Activated CD4-positive, alpha-beta T cell treated with anti-CD3 and anti-CD28 coated beads, Interleukin-2, amount 10 ng/mL, durations not matched to agents 7 days and 5 days (primary cell): ENCODE results near the gene ABCE1. TPM values are rescaled to one million over a fixed set of nuclear protein-coding genes. Genes with fewer than 3 reads are reported as not detected.

Source experiments
- CTCF ChIA-PET: fragments of 350-600 bp; sonication (Branson Sonifier 250); formaldehyde crosslinking; loops from one replicate; lab custom pipeline; 2021; ENCODE audit warnings: antibody characterized with exemption; lab: Charles Lee
- POLR2A ChIA-PET: fragments of 350-600 bp; sonication (Branson Sonifier 250); formaldehyde crosslinking; loops from one replicate; lab custom pipeline; 2021; ENCODE audit warnings: antibody characterized with exemption; lab: Charles Lee
- DNase-seq: peaks from one replicate; pipeline ENCODE4 v3.0.0-alpha.2; 2020
- H3K27ac Mint-ChIP-seq: one replicate; pipeline ENCODE4 v1.8.0; 2021; ENCODE audit warnings: mild to moderate bottlenecking, moderate library complexity, mixed read lengths
- H3K27me3 Mint-ChIP-seq: one replicate; pipeline ENCODE4 v1.8.0; 2021; ENCODE audit warnings: mixed read lengths
- H3K36me3 Mint-ChIP-seq: one replicate; pipeline ENCODE4 v1.8.0; 2021; ENCODE audit warnings: low read depth, mixed read lengths
- H3K4me1 Mint-ChIP-seq: one replicate; pipeline ENCODE4 v1.8.0; 2021; ENCODE audit warnings: mixed read lengths
- H3K4me3 Mint-ChIP-seq: one replicate; pipeline ENCODE4 v1.8.0; 2021; ENCODE audit warnings: mild to moderate bottlenecking, moderate library complexity, mixed read lengths
- H3K9me3 Mint-ChIP-seq: one replicate; pipeline ENCODE4 v1.8.0; 2021; ENCODE audit warnings: mixed read lengths
- total RNA-seq, 2 experiments: library from RNA; stranded (reverse); gene quantifications; one replicate each; pipeline ENCODE4 v1.2.3, GENCODE V29; 2021

ABCE1 gene
- total RNA-seq: 10 to 100 TPM; 62.1 to 72.3 TPM

DNA sequence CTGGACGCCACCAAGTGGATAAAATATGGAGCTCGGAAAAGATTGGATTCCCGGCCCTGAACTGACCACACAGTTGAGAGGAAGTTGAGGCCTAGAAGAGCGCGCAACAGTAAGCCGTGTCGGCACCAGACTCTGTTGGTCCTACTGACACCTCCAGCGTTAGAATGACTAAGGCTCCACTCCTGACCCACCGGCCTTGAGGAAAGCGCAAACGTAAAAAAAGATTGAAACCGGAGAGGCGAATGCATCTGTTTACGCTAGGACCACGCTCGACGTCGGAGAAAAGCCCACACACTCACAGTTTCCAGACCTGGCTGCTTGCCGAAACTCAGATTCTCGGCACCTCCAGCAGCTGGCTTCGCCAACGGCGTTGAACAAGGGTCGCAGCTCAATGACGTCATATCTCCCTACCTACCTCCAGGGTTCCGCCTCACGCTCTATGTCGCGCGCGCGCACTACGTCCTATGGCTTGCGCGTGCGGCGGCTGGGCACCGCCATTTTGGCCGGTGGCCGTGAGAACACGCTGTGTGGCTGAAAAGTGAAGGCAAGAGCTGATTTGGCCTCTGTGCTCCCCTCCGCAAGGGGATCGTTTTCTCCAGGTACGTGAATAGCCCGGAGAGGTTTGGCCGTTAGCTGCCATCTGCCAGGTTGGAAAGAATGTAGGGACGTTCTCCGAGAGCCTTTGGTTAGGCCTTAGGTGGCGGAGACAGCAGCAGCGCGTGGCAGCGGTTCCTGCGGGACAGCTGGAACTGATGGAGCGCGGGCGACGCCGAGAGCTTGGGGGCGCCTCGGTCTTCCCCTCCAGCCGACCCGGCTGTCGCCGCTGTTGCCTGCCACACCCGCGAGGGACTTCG is at the start of gene ABCE1, which contains the start of gene ANAPC10:
TSS of gene ABCE1 (plus strand) at position 491 of the 854 bp plus-strand sequence. CDS start 6,102 bp downstream, outside the sequence.
TSS of gene ANAPC10 (minus strand) at position 376 of the 854 bp plus-strand sequence. CDS start 2,097 bp downstream, outside the sequence.
- Mint-ChIP-seq H3K27ac (peak within 1 kb of the TSS; percentile 98), H3K4me1 (peaks cover 30% of the 10 kb centered on the region), H3K27me3 (no peaks in the 10 kb centered on the region), H3K36me3 (peaks cover 28% of the 10 kb centered on the region), H3K9me3 (peaks cover 5% of the 10 kb centered on the region), H3K4me3 (peak within 1 kb of the TSS; percentile 94)
- peak; percentile 97 for DNase-seq
- ChIA-PET CTCF (interaction anchor here (0.6 to 2.4 kb wide), 7 partner anchors 11 to 166 kb away, joined by 3 to 13 read pairs (median 5); no protein-coding TSS in a partner anchor), POLR2A (interaction anchor here (0.7 kb wide), 1 partner anchor 487 kb away, joined by 3 read pairs; no protein-coding TSS in a partner anchor)

DNA sequence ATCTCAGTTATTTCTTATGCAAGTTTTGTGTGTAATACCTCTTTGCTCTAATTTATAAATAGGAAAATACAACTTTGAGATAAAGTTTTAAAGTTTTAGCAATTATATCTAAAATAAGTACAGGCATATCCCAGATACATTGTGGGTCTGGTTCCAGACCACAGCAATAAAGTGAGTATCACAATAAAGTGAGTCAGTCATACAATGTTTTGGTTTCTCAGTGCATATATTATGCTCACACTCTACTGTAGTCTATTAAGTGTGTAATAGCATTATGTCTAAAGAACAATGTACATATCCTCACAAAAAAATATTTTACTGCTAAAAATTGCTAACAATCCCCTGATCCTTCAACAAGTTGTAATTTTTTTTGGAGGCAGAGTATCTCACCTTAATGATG is 49.3 kb upstream of the ABCE1 start:
- POLR2A ChIA-PET: no interaction called here
- Mint-ChIP-seq H3K27ac (no peak overlapping the region), H3K4me1 (no peaks in the 10 kb centered on the region), H3K4me3 (no peak overlapping the region), H3K9me3 (no peaks in the 10 kb centered on the region), H3K27me3 (no peaks in the 10 kb centered on the region), H3K36me3 (peaks cover 13% of the 10 kb centered on the region)
- no peak for DNase-seq
- CTCF ChIA-PET: interaction anchor here (0.6 kb wide), 1 partner anchor 20 kb away, joined by 3 read pairs; no protein-coding TSS in a partner anchor

- no peaks in the 10 kb centered on the region for H3K9me3 Mint-ChIP-seq
- H3K27me3 Mint-ChIP-seq: no peaks in the 10 kb centered on the region
- CTCF ChIA-PET: interaction anchor here (0.6 kb wide), 1 partner anchor 20 kb away, joined by 3 read pairs; no protein-coding TSS in a partner anchor
- H3K4me3 Mint-ChIP-seq: no peak overlapping the region
- no peaks in the 10 kb centered on the region for H3K4me1 Mint-ChIP-seq
- H3K27ac Mint-ChIP-seq: no peak overlapping the region
- POLR2A ChIA-PET: no interaction called here
- no peak for DNase-seq
- peaks cover 13% of the 10 kb centered on the region for H3K36me3 Mint-ChIP-seq
These were observed 48.9 kb upstream of the ABCE1 start for GRCh38 chr4:145049241-145049640.

- no peak for DNase-seq
- no peak overlapping the region for H3K27ac Mint-ChIP-seq
- H3K4me1 Mint-ChIP-seq: peaks cover 23% of the 10 kb centered on the region
- ChIA-PET POLR2A (no interaction called here), CTCF (interaction anchor here (0.5 kb wide), 1 partner anchor 485 kb away, joined by 3 read pairs; no protein-coding TSS in a partner anchor)
- no peak overlapping the region for H3K4me3 Mint-ChIP-seq
- H3K27me3 Mint-ChIP-seq: no peaks in the 10 kb centered on the region
- no peaks in the 10 kb centered on the region for H3K9me3 Mint-ChIP-seq
- H3K36me3 Mint-ChIP-seq: peaks cover 10% of the 10 kb centered on the region
These were observed 42.4 kb upstream of the ABCE1 start for GRCh38 chr4:145055533-145056257.

DNA sequence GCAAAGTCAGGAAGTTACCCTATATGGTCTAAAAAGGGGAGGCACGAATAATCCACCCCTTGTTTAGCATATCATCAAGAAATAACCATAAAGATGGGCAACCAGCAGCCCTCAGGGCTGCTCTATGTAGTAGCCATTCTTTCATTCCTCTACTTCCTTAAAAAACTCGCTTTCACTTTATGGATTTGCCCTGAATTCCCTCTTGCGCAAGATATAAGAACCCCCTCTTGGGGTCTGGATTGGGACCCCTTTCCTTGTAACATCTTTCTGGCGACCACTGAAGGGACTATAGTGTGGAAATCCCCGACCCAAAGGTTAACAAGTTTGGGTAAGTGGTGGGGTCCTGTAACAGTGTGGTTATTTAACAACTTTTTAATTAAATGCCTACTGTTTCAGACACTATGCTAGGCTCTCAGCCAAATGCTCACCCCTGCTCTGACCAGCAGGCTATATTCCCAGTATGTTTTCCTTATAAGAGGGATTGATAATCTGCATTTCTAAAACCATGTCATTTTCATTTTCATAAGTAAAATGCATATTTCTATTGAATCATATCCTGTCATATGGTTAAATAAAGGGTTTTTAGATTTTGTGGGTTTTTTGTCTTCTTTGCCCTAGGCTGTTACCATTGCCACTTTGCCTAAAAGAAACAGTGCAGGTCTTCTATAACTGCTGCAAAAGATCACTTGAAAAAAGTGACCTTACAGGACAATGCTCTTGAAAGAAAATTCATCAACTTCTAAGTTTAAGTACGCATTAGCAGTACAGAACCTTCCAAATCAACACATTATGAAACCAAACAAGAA is 41.6 kb upstream of the ABCE1 start:
- Mint-ChIP-seq H3K4me1 (peaks cover 26% of the 10 kb centered on the region), H3K27me3 (no peaks in the 10 kb centered on the region), H3K27ac (no peak overlapping the region), H3K36me3 (peaks cover 5% of the 10 kb centered on the region), H3K9me3 (no peaks in the 10 kb centered on the region), H3K4me3 (no peak overlapping the region)
- ChIA-PET POLR2A (no interaction called here), CTCF (interaction anchor here (0.5 kb wide), 1 partner anchor 486 kb away, joined by 3 read pairs; no protein-coding TSS in a partner anchor)
- no peak for DNase-seq

- ChIA-PET POLR2A (interaction anchor here (0.7 kb wide), 1 partner anchor 427 kb away, joined by 3 read pairs; no protein-coding TSS in a partner anchor), CTCF (no interaction called here)
- H3K27me3 Mint-ChIP-seq: no peaks in the 10 kb centered on the region
These were observed 39.9 kb upstream of the ABCE1 start for GRCh38 chr4:145058256-145058655.

DNA sequence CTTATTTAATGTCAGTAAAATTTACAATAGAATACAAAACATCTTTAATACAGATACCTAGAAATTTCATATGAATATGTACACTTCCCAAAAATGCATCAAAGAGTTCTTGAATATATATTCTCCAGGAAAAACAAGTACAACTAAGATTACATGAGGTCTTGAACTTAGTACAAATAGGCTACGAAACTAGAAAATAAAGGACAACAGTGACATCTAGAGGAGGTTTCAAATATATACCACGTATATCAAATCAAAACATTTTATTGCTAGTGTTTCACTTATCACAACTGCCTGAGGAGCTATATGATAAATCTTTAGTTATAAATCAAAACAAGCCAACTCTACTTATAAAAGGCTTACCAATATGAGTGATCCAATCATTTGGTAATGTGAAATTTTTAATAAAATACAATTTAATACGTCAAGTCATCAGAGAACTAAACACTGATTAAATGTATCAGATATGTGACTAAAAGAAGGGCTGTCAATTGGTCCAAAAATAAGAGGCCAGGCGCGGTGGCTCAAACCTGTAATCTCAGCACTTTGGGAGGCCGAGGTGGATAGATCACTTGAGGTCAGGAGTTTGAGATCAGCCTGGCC is 36.7 kb upstream of the ABCE1 start:
- no peak overlapping the region for H3K27ac Mint-ChIP-seq
- H3K36me3 Mint-ChIP-seq: peaks cover 5% of the 10 kb centered on the region
- ChIA-PET POLR2A (no interaction called here), CTCF (interaction anchor here (0.6 to 1.6 kb wide), 4 partner anchors 11 to 404 kb away, joined by 3 read pairs; no protein-coding TSS in a partner anchor)
- H3K9me3 Mint-ChIP-seq: no peaks in the 10 kb centered on the region
- H3K4me3 Mint-ChIP-seq: no peak overlapping the region
- no peak for DNase-seq
- peaks cover 23% of the 10 kb centered on the region for H3K4me1 Mint-ChIP-seq
- no peaks in the 10 kb centered on the region for H3K27me3 Mint-ChIP-seq

More at GRCh38 chr4:145058256-145058655, 39.9 kb upstream of the ABCE1 start:
- Mint-ChIP-seq H3K27ac (no peak overlapping the region), H3K36me3 (peaks cover 8% of the 10 kb centered on the region), H3K4me3 (no peak overlapping the region), H3K4me1 (peaks cover 26% of the 10 kb centered on the region), H3K9me3 (no peaks in the 10 kb centered on the region)
- DNase-seq: no peak

GRCh38 chr4:145066063-145066501 is 32.0 kb upstream of the ABCE1 start:
- Mint-ChIP-seq H3K27ac (no peak overlapping the region), H3K4me3 (no peak overlapping the region), H3K36me3 (peaks cover 13% of the 10 kb centered on the region), H3K9me3 (no peaks in the 10 kb centered on the region), H3K27me3 (no peaks in the 10 kb centered on the region), H3K4me1 (peaks cover 10% of the 10 kb centered on the region)
- DNase-seq: no peak
- CTCF ChIA-PET: interaction anchor here (0.9 kb wide), 1 partner anchor 10 kb away, joined by 3 read pairs; no protein-coding TSS in a partner anchor
- POLR2A ChIA-PET: no interaction called here

DNA sequence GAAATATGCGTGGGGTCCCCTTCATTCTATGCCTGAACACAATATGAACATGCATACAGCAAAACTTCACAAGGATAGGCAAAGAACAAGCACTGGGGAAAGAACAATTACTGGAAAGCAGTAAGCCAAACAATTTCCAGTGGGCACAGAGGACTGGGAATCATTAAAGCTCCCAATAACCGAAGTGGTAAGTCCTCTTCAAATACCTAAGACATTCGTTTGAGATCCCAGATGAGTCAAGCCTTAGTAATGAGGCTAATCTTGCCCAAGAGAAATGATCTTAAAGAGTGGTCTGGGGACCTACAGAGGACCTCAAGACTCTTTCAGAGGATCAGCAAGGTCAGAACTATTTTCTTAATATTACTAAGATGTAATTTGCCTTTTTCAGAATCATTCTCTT is 28.8 kb upstream of the ABCE1 start:
- CTCF ChIA-PET: no interaction called here
- Mint-ChIP-seq H3K4me1 (peaks cover 7% of the 10 kb centered on the region), H3K4me3 (no peak overlapping the region)

DNA sequence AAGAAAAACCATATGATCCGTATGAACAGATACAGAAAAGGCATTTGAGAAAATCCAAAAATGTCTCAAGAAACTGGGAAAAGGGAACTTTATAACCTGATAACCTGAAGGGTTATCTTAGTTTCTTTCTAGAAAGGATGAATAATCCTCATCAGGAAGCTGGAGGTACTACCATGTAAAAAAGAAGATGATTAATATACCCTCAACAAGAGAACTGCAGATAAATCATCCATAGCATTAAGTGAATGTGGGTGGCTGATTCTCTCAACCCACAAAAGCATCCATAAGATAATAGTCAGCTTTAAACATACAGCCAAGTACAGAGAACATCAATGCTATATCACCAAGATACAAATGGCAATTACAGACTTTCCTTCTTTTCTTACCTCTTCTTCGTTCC is 26.6 kb upstream of the ABCE1 start:
- no peak overlapping the region for H3K4me3 Mint-ChIP-seq
- DNase-seq: no peak
- ChIA-PET POLR2A (no interaction called here), CTCF (interaction anchor here (0.9 kb wide), 1 partner anchor 315 kb away, joined by 3 read pairs; no protein-coding TSS in a partner anchor)
- H3K4me1 Mint-ChIP-seq: peaks cover 13% of the 10 kb centered on the region
- no peaks in the 10 kb centered on the region for H3K9me3 Mint-ChIP-seq
- peaks cover 16% of the 10 kb centered on the region for H3K36me3 Mint-ChIP-seq
- H3K27ac Mint-ChIP-seq: no peak overlapping the region
- no peaks in the 10 kb centered on the region for H3K27me3 Mint-ChIP-seq

More for the DNA sequence above, 28.8 kb upstream of the ABCE1 start:
- no peaks in the 10 kb centered on the region for H3K9me3 Mint-ChIP-seq
- no peak for DNase-seq
- POLR2A ChIA-PET: interaction anchor here (0.6 kb wide), 1 partner anchor 103 kb away, joined by 4 read pairs; no protein-coding TSS in a partner anchor
- peaks cover 9% of the 10 kb centered on the region for H3K36me3 Mint-ChIP-seq
- H3K27me3 Mint-ChIP-seq: no peaks in the 10 kb centered on the region
- H3K27ac Mint-ChIP-seq: no peak overlapping the region

- POLR2A ChIA-PET: no interaction called here
- Mint-ChIP-seq H3K4me3 (no peak overlapping the region), H3K27ac (peak overlapping the region; percentile 78), H3K4me1 (peaks cover 27% of the 10 kb centered on the region), H3K36me3 (peaks cover 37% of the 10 kb centered on the region), H3K9me3 (peaks cover 17% of the 10 kb centered on the region), H3K27me3 (no peaks in the 10 kb centered on the region)
- no peak for DNase-seq
- CTCF ChIA-PET: interaction anchor here (1.6 kb wide), 1 partner anchor 10 kb away, joined by 3 read pairs; no protein-coding TSS in a partner anchor
These were observed 22.2 kb upstream of the ABCE1 start for GRCh38 chr4:145075742-145076468.
